Measurements from ENCODE around the gene NPFFR1. TPM values are rescaled to one million over a fixed set of nuclear protein-coding genes. Genes with fewer than 3 reads are reported as not detected.

The NPFFR1 gene
- total RNA-seq, 2 donors from 2014 or later = 0.14 TPM; not detected in 1

DNA sequence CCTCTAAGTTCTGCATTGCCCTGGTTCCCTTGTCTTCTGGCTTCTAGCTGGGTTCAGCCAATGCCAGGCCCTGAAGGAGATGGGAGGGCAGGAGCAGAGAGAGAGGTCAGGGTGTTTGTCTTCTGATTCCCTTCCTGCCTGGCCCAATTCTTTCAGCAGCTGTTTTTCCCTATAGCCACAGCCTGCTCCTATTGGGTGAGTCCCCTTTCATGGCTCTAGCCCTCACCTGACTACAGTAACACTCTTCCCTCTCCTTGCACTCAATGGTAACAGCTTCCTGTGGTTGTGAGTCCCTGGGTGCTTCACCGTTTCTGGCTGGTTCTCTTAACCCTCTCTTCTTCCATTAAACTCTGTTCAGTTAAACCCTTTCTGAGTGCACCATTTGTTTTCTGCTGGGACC lies 17.1 kb downstream of the NPFFR1 start:
- TF ChIP-seq, protein P1, sequence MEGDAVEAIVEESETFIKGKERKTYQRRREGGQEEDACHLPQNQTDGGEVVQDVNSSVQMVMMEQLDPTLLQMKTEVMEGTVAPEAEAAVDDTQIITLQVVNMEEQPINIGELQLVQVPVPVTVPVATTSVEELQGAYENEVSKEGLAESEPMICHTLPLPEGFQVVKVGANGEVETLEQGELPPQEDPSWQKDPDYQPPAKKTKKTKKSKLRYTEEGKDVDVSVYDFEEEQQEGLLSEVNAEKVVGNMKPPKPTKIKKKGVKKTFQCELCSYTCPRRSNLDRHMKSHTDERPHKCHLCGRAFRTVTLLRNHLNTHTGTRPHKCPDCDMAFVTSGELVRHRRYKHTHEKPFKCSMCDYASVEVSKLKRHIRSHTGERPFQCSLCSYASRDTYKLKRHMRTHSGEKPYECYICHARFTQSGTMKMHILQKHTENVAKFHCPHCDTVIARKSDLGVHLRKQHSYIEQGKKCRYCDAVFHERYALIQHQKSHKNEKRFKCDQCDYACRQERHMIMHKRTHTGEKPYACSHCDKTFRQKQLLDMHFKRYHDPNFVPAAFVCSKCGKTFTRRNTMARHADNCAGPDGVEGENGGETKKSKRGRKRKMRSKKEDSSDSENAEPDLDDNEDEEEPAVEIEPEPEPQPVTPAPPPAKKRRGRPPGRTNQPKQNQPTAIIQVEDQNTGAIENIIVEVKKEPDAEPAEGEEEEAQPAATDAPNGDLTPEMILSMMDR (IDR thresholded peaks at IDR 0.05) = no peak
- H3K27me3 ChIP-seq (replicated peaks; ENCODE audit: insufficient read depth) = no peaks in the 10 kb centered on the region
- no peaks in the 10 kb centered on the region for H3K4me1 ChIP-seq (ENCODE audit: control insufficient read depth in 1 of 2, low read depth in 2 of 2)
- no peaks in the 10 kb centered on the region for H3K9me3 ChIP-seq
- DNase-seq (ENCODE audit: low spot score) (no peak), ATAC-seq (ENCODE audit: insufficient number of reproducible peaks, low FRiP score, low read depth) (no peak)
- H3K36me3 ChIP-seq = no peaks in the 10 kb centered on the region
- no peak overlapping the region for H3K4me3 ChIP-seq
- H3K27ac ChIP-seq = no peak overlapping the region

- no peak overlapping the region for H3K27ac ChIP-seq
- ATAC-seq (ENCODE audit: insufficient number of reproducible peaks, low FRiP score, low read depth) = no peak
- no peaks in the 10 kb centered on the region for H3K36me3 ChIP-seq
- no peaks in the 10 kb centered on the region for H3K9me3 ChIP-seq
- no peak for DNase-seq (ENCODE audit: low spot score)
- no peaks in the 10 kb centered on the region for H3K4me1 ChIP-seq (ENCODE audit: control insufficient read depth in 1 of 2, low read depth in 2 of 2)
- H3K27me3 ChIP-seq (replicated peaks; ENCODE audit: insufficient read depth) = no peaks in the 10 kb centered on the region
- TF ChIP-seq, protein P1 (IDR thresholded peaks at IDR 0.05) = no peak
- H3K4me3 ChIP-seq = no peak overlapping the region
Observed at GRCh38 chr10:70266056-70266455, 17.7 kb downstream of the NPFFR1 start.

DNA sequence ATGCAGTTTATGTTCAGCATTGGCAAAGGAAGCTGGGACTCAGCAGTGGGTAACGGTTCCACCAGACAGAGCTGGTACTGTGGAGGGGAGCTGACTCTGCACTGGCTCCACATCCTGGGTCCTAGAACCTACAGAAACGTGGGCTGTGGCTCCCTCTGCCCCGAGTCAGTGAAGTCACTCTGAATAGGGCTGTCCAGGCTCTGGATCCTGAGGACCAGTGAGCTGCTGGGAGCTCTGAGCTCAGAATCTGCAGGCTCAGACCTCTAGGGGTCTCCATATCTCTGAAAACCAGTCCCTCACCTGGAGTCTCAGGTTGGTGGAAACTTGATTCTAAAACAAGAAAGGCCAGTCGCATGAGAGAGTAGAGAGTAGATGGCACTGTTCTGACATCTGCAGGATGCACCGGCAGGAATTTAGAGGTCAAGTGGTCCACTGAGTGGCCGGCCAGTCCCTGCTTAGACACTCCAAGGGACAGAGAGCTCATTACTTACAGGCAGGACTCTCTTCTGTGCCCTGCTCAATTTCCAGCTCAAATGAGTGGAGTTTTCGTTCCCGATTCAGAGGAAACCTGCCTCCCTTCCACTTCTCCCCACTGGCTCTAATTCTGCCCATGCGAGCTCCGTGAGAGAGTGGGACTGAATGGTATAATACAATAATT lies 18.6 kb downstream of the NPFFR1 start:
- TF ChIP-seq, protein P1 (IDR thresholded peaks at IDR 0.05) = no peak
- H3K27me3 ChIP-seq (replicated peaks; ENCODE audit: insufficient read depth) = no peaks in the 10 kb centered on the region
- DNase-seq (ENCODE audit: low spot score) (no peak), ATAC-seq (ENCODE audit: insufficient number of reproducible peaks, low FRiP score, low read depth) (no peak)
- no peak overlapping the region for H3K4me3 ChIP-seq
- no peak overlapping the region for H3K27ac ChIP-seq
- H3K36me3 ChIP-seq = no peaks in the 10 kb centered on the region
- H3K4me1 ChIP-seq (ENCODE audit: control insufficient read depth in 1 of 2, low read depth in 2 of 2) = no peaks in the 10 kb centered on the region
- no peaks in the 10 kb centered on the region for H3K9me3 ChIP-seq

- Histone ChIP-seq H3K27me3 (replicated peaks; ENCODE audit: insufficient read depth) (peaks cover 3% of the 10 kb centered on the region), H3K4me1 (ENCODE audit: control insufficient read depth in 1 of 2, low read depth in 2 of 2) (no peaks in the 10 kb centered on the region), H3K4me3 (no peak overlapping the region), H3K9me3 (no peaks in the 10 kb centered on the region), H3K36me3 (no peaks in the 10 kb centered on the region), H3K27ac (no peak overlapping the region)
- DNase-seq (ENCODE audit: low spot score) (no peak), ATAC-seq (ENCODE audit: insufficient number of reproducible peaks, low FRiP score, low read depth) (no peak)
- TF ChIP-seq, protein P1 (IDR thresholded peaks at IDR 0.05) = no peak
Observed at GRCh38 chr10:70260734-70261133, 23.1 kb downstream of the NPFFR1 start.

GRCh38 chr10:70260259-70260658 lies 23.5 kb downstream of the NPFFR1 start:
- Histone ChIP-seq H3K27me3 (replicated peaks; ENCODE audit: insufficient read depth) (peaks cover 3% of the 10 kb centered on the region), H3K9me3 (no peaks in the 10 kb centered on the region), H3K36me3 (no peaks in the 10 kb centered on the region), H3K4me1 (ENCODE audit: control insufficient read depth in 1 of 2, low read depth in 2 of 2) (peaks cover 0 to 4% of the 10 kb centered on the region in 2 donors), H3K27ac (no peak overlapping the region), H3K4me3 (no peak overlapping the region)
- no peak for ATAC-seq (ENCODE audit: insufficient number of reproducible peaks, low FRiP score, low read depth)
- TF ChIP-seq, protein P1 (IDR thresholded peaks at IDR 0.05) = no peak
- no peak for DNase-seq (ENCODE audit: low spot score)

All from thoracic aorta (tissue), 2 donors.